IPS-20b (cell line): Measurements from ENCODE around the gene TRAT1.

Experiments used
- H3K27ac ChIP-seq: one replicate; pipeline ENCODE4 v1.5.1; 2013; ENCODE audit warnings: low read length
- H3K27me3 ChIP-seq: 2 replicates; pipeline ENCODE4 v1.6.1; 2013; ENCODE audit warnings: mild to moderate bottlenecking, low read length, inconsistent platforms; ENCODE audit not compliant: insufficient read depth
- H3K36me3 ChIP-seq: 2 replicates; pipeline ENCODE4 v1.6.1; 2013; ENCODE audit warnings: low read depth, mild to moderate bottlenecking, inconsistent platforms, low read length, moderate library complexity; ENCODE audit not compliant: insufficient read depth
- H3K4me1 ChIP-seq: 2 replicates; pipeline ENCODE4 v1.6.1; 2013; ENCODE audit warnings: mild to moderate bottlenecking, control low read depth, inconsistent platforms, low read length, moderate library complexity; ENCODE audit not compliant: insufficient read depth
- H3K4me3 ChIP-seq: 2 replicates; pipeline ENCODE4 v1.5.1; 2013; ENCODE audit warnings: mild to moderate bottlenecking, low read length, inconsistent platforms
- H3K9ac ChIP-seq: 2 replicates; pipeline ENCODE4 v1.6.1; 2013; ENCODE audit warnings: low read depth, mild to moderate bottlenecking, inconsistent platforms, low read length, moderate library complexity
- H3K9me3 ChIP-seq: 2 replicates; pipeline ENCODE4 v1.6.1; 2013; ENCODE audit warnings: mild to moderate bottlenecking, low read depth, low read length, inconsistent platforms; ENCODE audit not compliant: insufficient read depth

TRAT1 gene

DNA sequence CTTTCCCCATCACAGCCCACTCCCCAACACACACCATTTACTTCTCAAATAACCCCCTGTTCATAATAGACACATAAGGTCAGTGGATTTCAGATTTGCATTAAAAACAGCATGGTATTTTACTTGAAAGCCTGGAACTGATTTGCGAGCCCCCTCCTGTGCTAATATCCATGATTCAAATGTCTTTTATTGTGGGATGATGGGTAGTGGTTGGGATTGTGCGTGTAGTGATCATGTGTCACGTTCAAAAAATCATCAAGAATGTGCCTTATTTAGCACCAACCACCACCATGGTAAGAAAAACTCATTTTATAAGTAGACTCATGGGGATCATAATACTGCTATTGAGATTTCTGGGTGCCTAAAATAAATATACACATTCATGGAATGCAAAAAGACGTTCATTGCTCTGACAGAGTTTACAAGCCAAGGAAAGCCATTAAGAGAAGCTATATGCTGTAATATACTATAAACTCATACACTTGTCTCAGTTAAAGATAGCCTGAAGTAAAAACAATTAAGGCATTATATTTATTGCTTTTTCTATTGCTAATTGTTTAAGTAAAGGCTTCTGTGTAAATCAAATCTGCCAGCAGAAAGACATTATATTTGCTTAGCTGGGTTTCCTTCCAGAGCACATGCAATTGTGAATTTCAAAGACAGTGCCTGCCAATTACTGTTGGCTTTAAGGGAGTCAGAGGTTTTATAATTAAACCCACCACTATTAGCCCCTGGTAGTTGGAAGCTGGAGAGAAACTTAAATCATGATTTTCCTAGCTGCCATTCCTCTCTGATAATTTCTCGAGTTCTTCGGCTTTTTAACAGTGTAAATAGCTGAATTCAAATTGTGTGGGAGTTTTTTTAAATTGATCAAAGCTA is 4.0 kb downstream of the TRAT1 start:
- H3K27me3 ChIP-seq, result no peaks in the 10 kb centered on the region
- H3K9me3 ChIP-seq, result no peaks in the 10 kb centered on the region
- H3K27ac ChIP-seq, result no peak overlapping the region
- no peaks in the 10 kb centered on the region for H3K36me3 ChIP-seq
- H3K9ac ChIP-seq, result no peak overlapping the region
- no peaks in the 10 kb centered on the region for H3K4me1 ChIP-seq
- no peak overlapping the region for H3K4me3 ChIP-seq

DNA sequence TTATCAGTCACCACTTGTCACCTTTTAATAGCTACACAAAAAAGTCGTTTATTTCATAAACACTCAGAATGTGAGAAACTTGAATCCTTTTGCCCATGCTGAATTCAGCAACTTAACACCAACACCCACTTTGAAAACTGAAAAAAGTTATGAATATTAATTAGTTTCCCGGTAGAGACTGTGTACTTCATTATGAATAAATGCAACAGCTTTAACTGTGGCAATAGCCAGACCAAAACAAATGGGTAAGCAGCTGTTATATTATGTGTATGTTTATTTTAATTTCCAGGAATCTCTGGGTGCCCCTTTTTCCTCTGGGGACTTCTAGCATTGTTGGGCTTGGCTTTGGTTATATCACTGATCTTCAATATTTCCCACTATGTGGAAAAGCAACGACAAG is 7.8 kb downstream of the TRAT1 start:
- Histone ChIP-seq H3K9me3 (no peaks in the 10 kb centered on the region), H3K36me3 (no peaks in the 10 kb centered on the region), H3K4me3 (no peak overlapping the region), H3K9ac (no peak overlapping the region), H3K27ac (no peak overlapping the region), H3K4me1 (no peaks in the 10 kb centered on the region), H3K27me3 (no peaks in the 10 kb centered on the region)

DNA sequence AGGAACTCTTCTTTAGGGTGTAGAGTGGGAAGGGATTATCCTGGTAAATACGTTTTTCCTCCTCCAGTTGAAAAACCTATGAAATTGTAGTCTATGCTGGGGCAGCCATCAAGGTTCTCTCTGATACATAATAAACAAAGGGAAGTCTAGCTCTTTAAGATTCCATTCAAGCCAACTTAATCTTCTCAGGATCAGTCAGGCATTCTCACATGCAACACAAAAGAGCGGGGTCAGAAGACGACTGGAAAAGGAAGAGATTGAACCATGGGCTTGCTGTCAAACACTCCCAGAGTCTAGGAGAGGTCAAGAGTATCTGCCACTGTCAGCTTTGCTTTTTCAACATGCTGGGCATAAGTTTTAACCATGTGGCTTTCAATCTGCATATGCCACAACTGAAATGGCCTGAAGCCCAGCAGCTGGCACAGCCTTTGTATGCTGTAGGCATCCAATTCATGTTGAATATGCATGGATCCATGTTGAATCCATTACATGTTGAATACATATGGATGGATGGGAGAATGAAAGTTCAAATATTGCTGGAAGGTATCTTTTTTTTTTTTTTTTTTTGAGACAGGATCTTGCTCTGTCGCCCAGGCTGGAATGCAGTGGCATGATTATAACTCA is 8.5 kb downstream of the TRAT1 start:
- Histone ChIP-seq H3K4me1 (no peaks in the 10 kb centered on the region), H3K9ac (no peak overlapping the region), H3K9me3 (no peaks in the 10 kb centered on the region), H3K27me3 (no peaks in the 10 kb centered on the region), H3K4me3 (no peak overlapping the region), H3K36me3 (no peaks in the 10 kb centered on the region), H3K27ac (no peak overlapping the region)

DNA sequence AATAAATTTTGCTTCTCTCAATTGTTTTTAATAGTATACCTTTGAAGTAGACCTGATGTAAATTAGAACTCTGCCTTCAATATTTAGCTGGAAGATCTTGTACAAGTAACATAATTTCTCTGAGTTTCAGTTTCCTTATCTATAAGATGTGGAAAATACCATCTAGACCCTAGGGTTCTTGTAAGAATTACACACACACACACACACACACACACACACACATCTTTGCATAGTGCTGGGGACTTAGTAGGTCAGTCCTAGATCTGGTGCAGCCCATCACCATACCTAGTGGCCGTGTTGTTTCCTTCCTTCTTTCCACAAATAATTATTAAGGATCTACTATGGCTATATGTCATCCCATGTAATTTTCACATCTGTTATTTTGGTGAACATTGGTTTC is 11.0 kb downstream of the TRAT1 start:
- Histone ChIP-seq H3K27ac (no peak overlapping the region), H3K4me1 (no peaks in the 10 kb centered on the region), H3K4me3 (no peak overlapping the region), H3K9me3 (no peaks in the 10 kb centered on the region), H3K36me3 (no peaks in the 10 kb centered on the region), H3K9ac (no peak overlapping the region), H3K27me3 (no peaks in the 10 kb centered on the region)

DNA sequence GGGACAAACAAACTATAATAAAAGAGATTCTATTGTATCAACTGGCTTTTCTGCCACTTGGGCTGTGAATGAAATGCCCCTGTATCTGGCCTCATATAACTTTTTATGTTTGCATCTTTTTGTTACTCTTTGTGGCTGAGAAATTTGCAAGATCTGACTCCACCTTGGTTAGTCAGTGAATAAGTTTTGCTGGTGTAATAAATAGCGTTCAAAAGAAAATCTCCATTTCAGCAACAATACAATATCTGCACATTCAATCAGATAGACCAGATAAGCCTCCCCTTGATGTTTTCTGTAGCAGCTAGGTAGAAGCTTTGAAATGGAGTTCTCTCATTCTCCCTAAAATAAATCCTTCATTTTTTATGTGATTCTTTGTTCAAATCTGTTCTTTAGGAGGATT is 12.0 kb downstream of the TRAT1 start:
- Histone ChIP-seq H3K27ac (no peak overlapping the region), H3K9ac (no peak overlapping the region), H3K36me3 (no peaks in the 10 kb centered on the region), H3K27me3 (no peaks in the 10 kb centered on the region), H3K9me3 (no peaks in the 10 kb centered on the region), H3K4me1 (no peaks in the 10 kb centered on the region), H3K4me3 (no peak overlapping the region)

DNA sequence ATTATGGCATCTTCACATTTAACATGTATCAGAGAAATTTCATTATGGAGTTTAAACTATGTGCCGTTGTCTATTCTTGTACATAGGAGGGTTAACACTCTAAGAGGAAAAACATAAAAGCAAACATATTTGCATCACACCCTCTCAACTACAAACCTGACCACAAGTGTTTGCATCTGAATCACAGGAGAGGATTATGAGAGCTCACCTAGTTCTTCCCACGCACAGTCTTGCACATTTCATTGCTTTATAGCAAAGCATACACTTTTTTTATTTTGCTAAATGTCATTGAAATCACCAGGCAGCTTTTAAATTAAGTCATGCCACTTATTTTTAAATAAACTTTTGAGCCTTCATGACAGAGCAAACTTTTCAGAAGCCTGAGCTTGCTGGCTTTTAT is 12.5 kb downstream of the TRAT1 start:
- H3K4me1 ChIP-seq, result no peaks in the 10 kb centered on the region
- no peak overlapping the region for H3K27ac ChIP-seq
- H3K4me3 ChIP-seq, result no peak overlapping the region
- H3K36me3 ChIP-seq, result no peaks in the 10 kb centered on the region
- no peaks in the 10 kb centered on the region for H3K9me3 ChIP-seq
- H3K9ac ChIP-seq, result no peak overlapping the region
- H3K27me3 ChIP-seq, result no peaks in the 10 kb centered on the region

DNA sequence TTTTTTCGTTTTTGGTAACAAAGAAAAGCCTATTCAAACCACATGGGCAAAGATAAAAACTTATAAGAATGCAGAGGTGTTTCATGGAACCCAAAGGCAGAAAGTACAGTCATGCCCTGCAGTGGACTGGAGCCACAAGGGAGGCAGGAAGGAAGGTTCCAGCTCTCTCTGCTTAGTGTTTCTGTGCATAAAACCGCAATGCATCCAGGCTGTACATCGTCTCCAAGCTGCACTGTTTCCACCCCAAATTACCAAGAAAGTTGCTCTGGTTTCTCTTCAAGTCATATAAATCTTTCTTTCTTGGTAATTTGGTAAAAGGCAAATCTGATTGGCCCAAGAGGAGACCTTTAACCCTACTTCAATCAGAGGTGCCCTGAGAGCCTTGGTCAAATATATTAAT is 15.8 kb downstream of the TRAT1 start:
- Histone ChIP-seq H3K9me3 (no peaks in the 10 kb centered on the region), H3K27ac (no peak overlapping the region), H3K36me3 (no peaks in the 10 kb centered on the region), H3K4me1 (no peaks in the 10 kb centered on the region), H3K4me3 (no peak overlapping the region), H3K27me3 (no peaks in the 10 kb centered on the region), H3K9ac (no peak overlapping the region)

DNA sequence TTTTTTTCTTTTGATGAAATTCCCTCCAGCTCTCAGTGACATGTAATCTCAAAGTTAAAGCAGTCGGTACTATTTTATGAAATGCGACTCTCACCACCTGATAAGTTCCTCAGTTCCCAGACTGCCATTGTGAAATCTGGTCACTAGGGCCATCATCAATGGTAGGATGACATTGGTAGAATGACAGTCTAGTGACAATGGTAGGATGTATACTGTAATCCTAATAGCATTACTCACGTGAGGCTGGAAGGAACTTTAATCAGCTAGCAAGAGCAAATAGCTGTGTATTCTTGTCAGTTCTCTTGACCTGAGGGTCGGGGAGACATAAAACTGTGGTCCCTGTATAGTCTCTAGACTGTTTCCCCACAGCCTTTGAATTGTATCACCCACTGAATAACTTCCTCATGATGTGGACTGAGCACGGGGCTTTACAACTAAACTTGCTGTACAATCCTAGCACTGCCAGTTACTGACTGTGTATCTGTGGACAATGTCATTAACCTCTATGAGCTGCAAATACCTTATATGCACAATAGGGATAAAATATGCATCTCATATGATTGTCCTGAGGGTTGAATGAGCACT is 23.2 kb downstream of the TRAT1 start:
- H3K36me3 ChIP-seq, result no peaks in the 10 kb centered on the region
- H3K9me3 ChIP-seq, result no peaks in the 10 kb centered on the region
- no peaks in the 10 kb centered on the region for H3K4me1 ChIP-seq
- no peak overlapping the region for H3K27ac ChIP-seq
- H3K4me3 ChIP-seq, result no peak overlapping the region
- no peaks in the 10 kb centered on the region for H3K27me3 ChIP-seq
- no peak overlapping the region for H3K9ac ChIP-seq

DNA sequence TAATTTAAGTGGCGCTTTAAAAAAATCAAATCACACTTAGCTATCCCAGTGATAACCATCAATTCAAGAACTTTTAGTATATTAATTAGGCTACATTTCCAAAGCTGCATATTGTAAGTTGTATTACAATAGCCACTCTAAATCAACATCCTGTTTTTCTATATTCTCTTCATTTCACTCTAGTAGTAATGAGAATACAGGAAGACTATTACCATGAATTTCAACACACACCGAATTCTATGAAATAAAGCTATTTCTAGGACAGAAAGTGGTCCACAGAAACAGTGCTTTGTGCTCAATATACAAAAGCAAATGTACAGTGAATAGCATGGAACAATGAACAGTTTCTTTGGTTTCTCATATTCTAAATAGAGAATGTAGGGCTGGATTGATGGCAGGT is 24.6 kb downstream of the TRAT1 start:
- Histone ChIP-seq H3K27me3 (no peaks in the 10 kb centered on the region), H3K27ac (no peak overlapping the region), H3K36me3 (no peaks in the 10 kb centered on the region), H3K9me3 (no peaks in the 10 kb centered on the region), H3K4me3 (no peak overlapping the region), H3K9ac (no peak overlapping the region), H3K4me1 (no peaks in the 10 kb centered on the region)

DNA sequence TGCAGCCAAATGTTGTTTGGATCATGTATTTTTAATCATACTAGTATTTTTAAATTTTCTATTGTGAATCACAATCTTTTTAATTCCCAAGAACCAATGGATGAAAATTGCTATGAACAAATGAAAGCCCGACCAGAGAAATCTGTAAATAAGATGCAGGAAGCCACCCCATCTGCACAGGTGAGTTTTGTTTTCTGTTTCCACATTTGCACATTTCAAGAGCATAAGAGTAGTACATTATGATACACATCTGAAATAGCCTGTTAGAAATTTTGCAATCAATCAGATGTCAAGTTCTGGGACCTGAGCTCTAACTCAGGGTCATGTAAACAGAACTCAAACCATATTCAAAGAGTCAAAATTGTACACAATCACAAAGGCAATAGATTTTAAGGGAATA is 26.5 kb downstream of the TRAT1 start:
- Histone ChIP-seq H3K36me3 (no peaks in the 10 kb centered on the region), H3K9ac (no peak overlapping the region), H3K4me3 (no peak overlapping the region), H3K27me3 (no peaks in the 10 kb centered on the region), H3K4me1 (no peaks in the 10 kb centered on the region), H3K27ac (no peak overlapping the region), H3K9me3 (no peaks in the 10 kb centered on the region)

DNA sequence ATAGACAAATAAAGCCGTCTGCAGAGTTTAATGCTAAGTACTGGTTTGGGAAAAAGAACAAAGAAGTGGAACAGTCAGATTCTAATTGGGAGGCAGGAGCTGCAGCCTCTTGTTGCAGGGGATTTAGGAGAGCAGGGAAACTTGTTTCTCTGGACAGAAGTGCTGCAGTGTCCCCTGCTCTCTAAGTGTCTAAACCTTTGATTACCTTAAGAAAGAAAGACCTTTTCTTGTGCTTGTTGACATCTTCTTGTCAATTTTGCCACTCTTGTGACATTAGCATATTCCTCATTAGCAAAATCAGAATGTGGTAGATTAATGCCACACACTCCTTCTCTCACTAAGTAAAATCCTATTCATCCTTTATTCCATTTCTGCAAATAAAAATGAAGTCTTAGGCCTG is 38.8 kb downstream of the TRAT1 start:
- Histone ChIP-seq H3K9ac (no peak overlapping the region), H3K4me3 (no peak overlapping the region), H3K27me3 (no peaks in the 10 kb centered on the region), H3K36me3 (no peaks in the 10 kb centered on the region), H3K9me3 (no peaks in the 10 kb centered on the region; the same call in 1 of the 2 replicates), H3K27ac (no peak overlapping the region), H3K4me1 (peaks cover 18% of the 10 kb centered on the region; the same call in 1 of the 2 replicates)
